Gastroesophageal sphincter (tissue), 4 donors: Measurements from ENCODE around the gene NEU2. TPM values are rescaled to one million over a fixed set of nuclear protein-coding genes. Genes with fewer than 3 reads are reported as not detected.

ENCODE experiments used
- ATAC-seq: fragments of 150-250 bp; one replicate; pipeline ENCODE4 v1.9.1; 2016; ENCODE audit warnings: mild to moderate bottlenecking, moderate library complexity
- H3K27ac ChIP-seq, 4 donors: fragments of 200-600 bp; sonication (generic) in 3 of 4; 1 replicate in 3 of 4; 2 replicates in 1 of 4; pipeline ENCODE4 v1.5.1; 2016 to 2019
- H3K27me3 ChIP-seq: fragments of 200-600 bp; sonication (generic); one replicate; pipeline ENCODE4 v1.5.1; 2019
- H3K36me3 ChIP-seq, 2 donors: fragments of 200-600 bp; sonication (generic); one replicate each; pipeline ENCODE4 v1.5.1; 2019; ENCODE audit warnings: control low read depth in 1 of 2
- H3K4me1 ChIP-seq, 3 donors: fragments of 200-600 bp; sonication (generic); 1 replicate in 2 of 3; 2 replicates in 1 of 3; pipeline ENCODE4 v1.5.1; 2016 to 2019; ENCODE audit warnings: control low read depth in 2 of 3
- H3K4me3 ChIP-seq, 2 donors: fragments of 200-600 bp; sonication (generic); one replicate each; pipeline ENCODE4 v1.5.1; 2019; ENCODE audit warnings: mild to moderate bottlenecking in 1 of 2, moderate library complexity in 1 of 2
- H3K9me3 ChIP-seq, 3 donors: fragments of 200-600 bp; sonication (generic); one replicate each; pipeline ENCODE4 v1.5.1; 2017 to 2019; ENCODE audit warnings: control low read depth in 2 of 3
- CTCF ChIP-seq, 4 experiments: fragments of 200-600 bp in 2 of 4; fragments of 450-650 bp in 2 of 4; sonication (generic) in 1 of 4; IDR thresholded peaks; one replicate each; pipeline ENCODE4 v1.5.1; 2017 to 2019; ENCODE audit warnings: antibody characterized with exemption in 4 of 4, mild to moderate bottlenecking in 2 of 4, moderate library complexity in 2 of 4
- EP300 ChIP-seq: sonication (generic); formaldehyde crosslinking; IDR thresholded peaks from one replicate; pipeline ENCODE4 v1.6.1; 2017; ENCODE audit warnings: antibody characterized with exemption, mild to moderate bottlenecking
- POLR2A ChIP-seq, 2 donors: fragments of 450-650 bp; IDR thresholded peaks; one replicate each; pipeline ENCODE4 v1.6.1; 2017; ENCODE audit warnings: antibody characterized with exemption in 2 of 2, mild to moderate bottlenecking in 2 of 2, moderate library complexity in 1 of 2
- POLR2AphosphoS5 ChIP-seq: sonication (generic); formaldehyde crosslinking; IDR thresholded peaks from one replicate; pipeline ENCODE4 v1.6.1; 2017; ENCODE audit warnings: antibody characterized with exemption
- WGBS, 2 donors: methylation state at CpG; one replicate each; pipeline ENCODE4 v1.1.5; 2018; ENCODE audit warnings: low coverage in 1 of 2; 5-methylcytosine and 5-hydroxymethylcytosine counted together
- total RNA-seq, 4 donors: library from RNA; depleted of rRNA; stranded (reverse); fragments of >200 nt; gene quantifications; one replicate each; pipeline ENCODE4 v1.1.0, GENCODE V29; 2016

NEU2 gene
- total RNA-seq, 4 donors from 2014 or later, result not detected

GRCh38 chr2:233011268-233011650 lies 21.2 kb upstream of the NEU2 start:
- ATAC-seq, result no peak
- no peaks in the 10 kb centered on the region for H3K27me3 ChIP-seq
- no peaks in the 10 kb centered on the region for H3K36me3 ChIP-seq
- H3K9me3 ChIP-seq, result no peaks in the 10 kb centered on the region
- H3K4me3 ChIP-seq, result no peak overlapping the region
- 88% methylated on average over 5 of the region's 6 CpGs; no CpG with 5 or more reads in 1 of the 2 donors for WGBS, 2 donors
- H3K27ac ChIP-seq, result no peak overlapping the region
- TF ChIP-seq POLR2A (IDR thresholded peaks at IDR 0.05), result no peak
- no peaks in the 10 kb centered on the region for H3K4me1 ChIP-seq

GRCh38 chr2:233011702-233012131 lies 20.8 kb upstream of the NEU2 start:
- H3K9me3 ChIP-seq, result no peaks in the 10 kb centered on the region
- TF ChIP-seq EP300, result no peak
- no peak for TF ChIP-seq CTCF (IDR thresholded peaks at IDR 0.05)
- no peak for TF ChIP-seq POLR2A (IDR thresholded peaks at IDR 0.05)
- TF ChIP-seq POLR2AphosphoS5, result no peak
- H3K4me1 ChIP-seq, result no peaks in the 10 kb centered on the region
- H3K36me3 ChIP-seq, result no peaks in the 10 kb centered on the region
- H3K27me3 ChIP-seq, result no peaks in the 10 kb centered on the region
- ATAC-seq, result no peak
- no peak overlapping the region for H3K27ac ChIP-seq
- WGBS, 2 donors, result no CpG with 5 or more reads among the region's 1 CpG
- no peak overlapping the region for H3K4me3 ChIP-seq

- no peak for ATAC-seq
- Histone ChIP-seq H3K4me3 (no peak overlapping the region), H3K36me3 (no peaks in the 10 kb centered on the region), H3K27ac (no peak overlapping the region), H3K9me3 (no peaks in the 10 kb centered on the region), H3K27me3 (no peaks in the 10 kb centered on the region), H3K4me1 (no peaks in the 10 kb centered on the region)
- TF ChIP-seq EP300 (no peak), POLR2AphosphoS5 (no peak), POLR2A (IDR thresholded peaks at IDR 0.05) (no peak), CTCF (IDR thresholded peaks at IDR 0.05) (no peak)
- WGBS, 2 donors, result 48 to 80% methylated on average over 6 to 7 of the region's 12 CpGs
Measured at GRCh38 chr2:233012301-233012971, 20.0 kb upstream of the NEU2 start.

- no peak within 1 kb of the TSS for H3K27ac ChIP-seq
- WGBS, 2 donors, result no CpG with 5 or more reads among the region's 12 CpGs
- ATAC-seq, result no peak
- H3K9me3 ChIP-seq, result peaks cover 0 to 3% (median 0%) of the 10 kb centered on the region in 3 donors
- H3K27me3 ChIP-seq, result no peaks in the 10 kb centered on the region
- H3K4me1 ChIP-seq, result no peaks in the 10 kb centered on the region
- no peak for TF ChIP-seq POLR2AphosphoS5
- TF ChIP-seq EP300, result no peak
- no peak for TF ChIP-seq CTCF (IDR thresholded peaks at IDR 0.05)
- TF ChIP-seq POLR2A (IDR thresholded peaks at IDR 0.05), result no peak
- no peak within 1 kb of the TSS for H3K4me3 ChIP-seq
- H3K36me3 ChIP-seq, result no peaks in the 10 kb centered on the region
Measured at GRCh38 chr2:233013027-233013461, 19.4 kb upstream of the NEU2 start, which contains the start of gene NGEF. Gene NGEF, minus strand, starts transcription at chr2:233013256. Its CDS starts 38,366 bp downstream, at chr2:232974890.

GRCh38 chr2:233013650-233014049 lies 18.8 kb upstream of the NEU2 start:
- WGBS, 2 donors, result 57% methylated on average over 1 of the region's 1 CpG; no CpG with 5 or more reads in 1 of the 2 donors
- no peaks in the 10 kb centered on the region for H3K4me1 ChIP-seq
- H3K27ac ChIP-seq, result no peak overlapping the region
- no peak for TF ChIP-seq EP300
- TF ChIP-seq POLR2A (IDR thresholded peaks at IDR 0.05), result no peak
- no peak for TF ChIP-seq POLR2AphosphoS5
- TF ChIP-seq CTCF (IDR thresholded peaks at IDR 0.05), result no peak
- H3K4me3 ChIP-seq, result no peak overlapping the region
- peaks cover 0 to 8% (median 0%) of the 10 kb centered on the region in 3 donors for H3K9me3 ChIP-seq
- no peaks in the 10 kb centered on the region for H3K36me3 ChIP-seq
- no peaks in the 10 kb centered on the region for H3K27me3 ChIP-seq
- no peak for ATAC-seq
